Dedifferentiated amniotic fluid mesenchymal stem cell (primary cell): ENCODE results near the gene TIMM22.

Experiments
- DNase-seq: peaks from one replicate; pipeline ENCODE4 v3.0.0-alpha.2; 2016; ENCODE audit errors: extremely low spot score

TIMM22 gene

GRCh38 chr17:1019451-1019850, 22.5 kb downstream of the TIMM22 start:
- DNase-seq = no peak

DNA sequence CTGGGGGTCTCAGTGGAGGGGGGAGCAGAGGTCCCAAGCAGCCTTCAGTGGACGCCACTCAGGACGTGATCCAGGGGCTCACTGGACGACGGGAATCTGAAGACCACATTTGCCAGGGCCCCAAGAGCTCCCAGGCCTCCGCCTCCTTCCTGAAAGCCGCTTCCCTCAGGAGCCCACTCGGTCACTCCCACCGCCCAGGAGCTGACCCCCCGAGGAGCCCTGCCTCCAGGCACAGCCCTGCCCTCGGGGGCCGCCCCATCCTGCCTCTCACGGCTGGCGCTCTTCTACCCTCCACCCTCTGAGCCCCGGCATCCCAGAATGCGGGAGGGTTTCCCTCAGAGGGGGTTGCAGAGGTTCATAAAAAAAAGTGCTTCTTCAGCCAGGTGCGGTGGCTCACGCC, 24.2 kb downstream of the TIMM22 start:
- no peak for DNase-seq

GRCh38 chr17:1022278-1023024, 25.5 kb downstream of the TIMM22 start:
- no peak for DNase-seq

DNA sequence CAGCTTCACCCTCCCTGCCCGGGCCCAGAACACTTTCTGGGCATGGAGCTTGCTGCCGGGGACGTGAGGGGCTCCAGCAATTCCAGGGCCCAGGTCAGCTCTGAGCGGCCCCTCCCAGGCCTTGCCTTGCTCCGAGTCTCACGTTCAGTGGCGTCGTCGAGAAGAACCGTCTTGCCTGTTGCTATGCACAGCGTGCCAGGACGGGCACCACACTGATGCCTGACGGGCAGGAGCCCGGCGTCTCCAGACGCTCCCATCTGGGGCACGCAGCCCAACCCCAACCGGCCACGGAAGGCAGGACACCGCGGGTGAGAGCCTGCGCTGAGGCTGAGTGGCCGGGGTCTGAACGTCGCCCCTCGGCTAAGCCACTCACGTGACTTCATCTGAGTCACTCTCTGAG, 27.1 kb downstream of the TIMM22 start:
- DNase-seq = no peak

DNA sequence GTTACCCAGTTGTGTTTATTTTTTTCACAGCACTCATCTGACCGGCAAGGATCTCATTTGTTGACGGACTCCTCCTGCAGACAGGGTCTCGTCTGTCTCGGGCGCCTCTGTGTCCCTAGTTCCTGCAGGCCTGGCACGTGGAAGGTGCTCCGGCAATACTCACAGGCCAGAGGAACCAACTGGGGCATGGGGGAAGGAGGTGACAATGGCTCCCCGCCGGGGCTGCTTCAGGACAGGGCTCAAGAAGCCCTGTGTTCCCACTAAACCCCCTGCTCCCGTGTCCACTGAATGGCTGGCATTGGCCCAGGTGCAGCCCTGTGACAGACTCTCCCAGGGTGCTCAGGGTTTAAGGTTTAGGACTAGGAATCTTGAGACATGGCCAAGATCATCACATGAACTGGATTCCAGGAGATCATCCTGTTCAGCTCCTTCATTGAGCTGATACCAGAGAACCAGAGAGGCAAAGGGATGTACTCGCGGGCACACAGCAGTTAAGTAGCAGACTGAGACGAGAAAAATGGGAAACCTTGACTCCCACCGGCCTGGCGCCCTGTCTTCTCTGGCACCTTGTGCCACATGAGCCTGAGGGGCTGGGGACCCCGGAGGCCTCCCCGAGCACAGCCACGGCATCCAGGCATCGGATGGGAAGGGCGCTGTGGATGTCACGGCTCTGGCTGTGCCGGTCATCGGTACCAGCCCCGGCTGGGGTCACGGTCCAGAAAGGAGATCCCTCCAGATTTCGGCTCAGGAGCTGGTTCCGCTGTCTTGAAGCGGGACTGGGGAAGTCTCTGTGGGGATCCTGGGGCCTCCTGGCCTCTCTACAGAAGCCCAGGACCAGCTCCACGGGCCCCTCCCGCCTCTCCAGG, 29.0 kb downstream of the TIMM22 start:
- DNase-seq = no peak

GRCh38 chr17:1026599-1026975, 29.7 kb downstream of the TIMM22 start:
- DNase-seq = no peak

- no peak for DNase-seq
Measured at GRCh38 chr17:1027044-1027443, 30.1 kb downstream of the TIMM22 start.

- DNase-seq = no peak
Measured at GRCh38 chr17:1029196-1029921, 32.4 kb downstream of the TIMM22 start.

- DNase-seq = no peak
Measured at GRCh38 chr17:1029922-1030644, 33.2 kb downstream of the TIMM22 start.

- no peak for DNase-seq
Measured at GRCh38 chr17:1030684-1031532, 34.0 kb downstream of the TIMM22 start.

DNA sequence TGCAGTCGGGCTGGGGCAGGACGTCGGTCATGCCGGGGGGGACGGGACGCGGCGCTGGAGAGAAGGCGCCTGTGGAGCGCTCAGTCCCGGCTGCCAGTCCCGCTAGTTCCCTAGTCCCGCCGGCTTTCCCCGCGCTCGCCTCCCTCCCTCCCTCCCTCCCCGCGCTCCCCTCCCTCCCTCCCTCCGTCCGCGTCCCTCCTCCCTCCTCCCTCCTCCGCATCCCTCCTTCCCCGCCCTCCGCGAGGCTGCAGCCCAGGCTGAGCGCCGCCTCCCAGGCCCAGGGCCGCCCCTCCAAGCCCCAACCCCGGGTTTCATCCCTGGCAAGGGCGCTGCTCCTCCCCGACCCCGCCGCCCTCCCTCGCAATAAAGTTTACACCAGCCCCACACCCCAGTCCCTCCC, 34.8 kb downstream of the TIMM22 start:
- DNase-seq = no peak

DNA sequence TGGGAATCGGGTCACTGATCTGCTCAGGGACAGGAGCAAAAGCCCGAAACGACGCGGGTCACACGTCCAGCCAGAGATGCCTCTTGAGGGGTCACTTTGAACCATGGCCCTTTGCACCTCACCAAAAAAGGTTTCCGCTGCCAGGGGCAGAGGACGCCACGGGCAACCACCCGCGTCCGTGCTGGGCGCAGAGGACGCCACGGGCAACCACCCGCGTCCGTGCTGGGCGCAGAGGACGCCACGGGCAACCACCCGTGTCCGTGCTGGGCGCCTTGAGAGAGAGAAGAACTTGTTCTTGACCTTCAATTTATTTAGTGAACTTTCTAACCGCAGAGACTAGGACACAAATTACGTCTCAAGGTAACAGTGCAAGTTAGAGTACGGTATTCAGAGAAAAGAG, 35.5 kb downstream of the TIMM22 start:
- DNase-seq = no peak

- no peak for DNase-seq
Measured at GRCh38 chr17:1033503-1033902, 36.6 kb downstream of the TIMM22 start.

GRCh38 chr17:1034652-1035210, 37.8 kb downstream of the TIMM22 start:
- DNase-seq = no peak

DNA sequence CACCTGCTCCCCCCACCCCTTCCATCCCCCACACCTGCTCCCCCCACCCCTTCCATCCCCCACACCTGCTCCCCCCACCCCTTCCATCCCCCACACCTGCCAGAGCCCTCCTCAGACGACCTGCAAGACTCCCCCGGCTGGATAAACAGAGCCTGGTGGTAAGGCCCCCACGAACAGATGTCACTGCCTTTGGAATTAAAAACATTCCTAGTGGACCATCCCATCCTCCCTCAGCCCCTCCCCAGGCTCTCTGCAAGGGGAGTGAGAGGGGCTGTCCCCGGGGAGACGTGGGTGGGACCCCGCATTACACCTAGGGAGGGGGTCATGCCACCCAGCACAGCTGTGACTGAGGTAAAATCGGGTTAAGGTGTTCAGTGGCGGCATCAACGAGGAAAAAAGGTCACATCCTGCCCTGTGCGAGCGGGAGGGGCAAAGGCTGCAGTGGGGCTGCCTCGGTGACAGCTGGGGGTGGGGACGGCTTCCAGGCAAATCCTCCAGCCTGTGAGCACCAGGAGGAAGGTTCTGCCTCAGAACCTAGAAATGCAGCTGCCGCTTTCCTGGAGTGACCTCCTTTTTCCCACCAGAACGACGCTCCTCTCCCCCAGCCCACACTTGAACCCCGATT, 38.7 kb downstream of the TIMM22 start:
- DNase-seq = no peak

GRCh38 chr17:1036171-1036844, 39.4 kb downstream of the TIMM22 start:
- no peak for DNase-seq

DNA sequence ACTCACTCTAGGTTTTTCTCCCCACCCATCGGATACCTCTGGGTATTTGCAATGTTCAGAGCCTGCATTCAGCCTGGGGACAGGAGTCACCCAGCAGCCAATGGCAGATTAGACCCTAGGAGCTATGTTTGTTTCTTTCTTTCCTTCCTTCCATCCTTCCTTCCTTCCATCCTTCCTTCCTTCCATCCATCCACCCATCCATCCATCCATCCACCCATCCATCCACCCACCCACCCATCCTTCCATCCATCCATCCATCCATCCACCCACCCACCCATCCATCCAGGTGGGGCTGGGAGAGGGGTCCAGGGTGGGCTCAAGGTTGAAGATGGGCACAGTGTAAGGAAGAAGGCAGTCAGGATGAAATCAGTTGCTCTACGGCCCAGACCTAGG, 39.9 kb downstream of the TIMM22 start:
- no peak for DNase-seq

DNA sequence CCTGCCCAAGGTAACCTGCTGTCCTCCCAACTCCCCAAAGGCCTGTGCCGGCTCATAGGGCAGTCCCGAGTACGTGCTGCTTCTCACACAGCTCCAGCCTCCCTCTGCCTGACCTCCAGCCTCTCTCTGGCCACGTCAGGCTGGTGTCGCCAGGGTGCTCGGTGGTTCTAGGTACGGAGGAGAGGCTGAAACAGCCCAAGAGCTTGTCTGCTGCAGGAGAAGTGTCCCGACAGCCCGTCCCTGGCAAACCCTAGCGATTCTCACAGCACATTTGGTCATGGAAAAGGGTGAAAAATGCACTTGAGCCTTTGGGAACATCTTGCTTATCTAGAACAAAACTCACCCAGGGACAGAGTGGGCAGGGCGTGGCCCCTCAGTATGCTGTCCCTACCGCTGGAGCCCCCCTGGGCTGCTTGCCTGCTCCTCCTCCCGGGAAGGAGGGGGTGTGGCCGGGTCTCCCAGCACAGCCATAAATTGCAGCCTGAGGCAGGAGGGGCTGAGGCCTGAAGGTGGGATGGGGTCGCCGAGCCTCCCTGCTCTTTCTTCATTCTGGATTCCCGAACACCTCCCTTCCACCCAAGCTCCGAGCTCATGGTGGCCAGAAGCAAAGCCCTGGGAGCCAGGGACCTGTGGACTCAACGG, 40.4 kb downstream of the TIMM22 start:
- no peak for DNase-seq
